ENCODE measurements around the gene MAGI3.

MAGI3 gene

DNA sequence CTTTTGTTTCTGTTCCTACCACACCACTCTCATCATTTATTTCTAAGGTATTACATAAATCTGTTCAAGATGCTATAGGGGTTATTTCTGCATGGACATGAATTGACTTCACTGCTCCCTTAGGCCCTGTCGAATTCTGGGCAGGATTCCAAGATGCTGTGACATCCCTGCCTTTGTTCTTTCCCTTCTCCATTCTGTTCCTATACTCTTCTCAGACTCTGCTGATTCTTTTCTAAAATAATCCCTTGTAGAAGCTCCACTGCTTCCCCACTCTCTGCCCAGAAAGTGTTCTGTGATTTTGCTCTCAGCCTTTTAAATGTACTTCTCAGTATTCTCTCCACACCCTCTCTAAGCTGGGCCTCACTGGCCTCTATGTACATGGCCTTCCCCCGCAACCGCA is 269.8 kb downstream of the MAGI3 start (continued):
- no peak for TF ChIP-seq SCRT2 (tag by site-specific recombination; IDR thresholded peaks at IDR 0.05)
- no peak for TF ChIP-seq ZNF777 (tag by site-specific recombination; IDR thresholded peaks at IDR 0.05; ENCODE audit: borderline replicate concordance)
- no peak for TF ChIP-seq CTCF (tag by site-specific recombination; IDR thresholded peaks at IDR 0.05)
- TF ChIP-seq ZNF132 (tag by site-specific recombination; IDR thresholded peaks at IDR 0.05; ENCODE audit: borderline replicate concordance), result no peak
- TF ChIP-seq IKZF3 (tag by site-specific recombination; IDR thresholded peaks at IDR 0.05), result no peak

DNA sequence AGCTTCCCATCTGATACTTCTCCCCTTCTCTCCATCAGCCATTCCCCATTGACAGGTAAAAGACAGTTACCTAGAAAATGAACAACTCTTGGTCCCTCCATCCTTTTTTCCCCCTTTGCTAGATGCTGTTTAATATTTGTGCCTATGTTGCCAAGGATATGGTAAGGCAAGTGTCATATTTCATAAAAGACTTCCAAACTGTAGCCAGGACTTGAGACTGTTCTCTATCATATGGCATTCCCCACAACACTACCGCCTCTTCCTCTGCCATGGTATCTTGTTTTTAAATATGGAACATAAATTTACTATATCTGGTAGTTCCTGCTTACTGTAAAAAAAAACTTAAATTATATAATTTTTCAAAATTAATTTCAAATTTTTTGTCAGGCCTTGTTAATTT is 271.8 kb downstream of the MAGI3 start:
- POLR2A ChIA-PET, result no interaction called here
- Histone ChIP-seq H3K27ac (ENCODE audit: extremely low read depth, low read depth, low read length) (no peak overlapping the region), H3K4me3 (ENCODE audit: low read depth, low read length) (no peak overlapping the region), H3K9me3 (ENCODE audit: control insufficient read depth, insufficient read depth, low read depth, low read length) (no peaks in the 10 kb centered on the region), H3K4me1 (ENCODE audit: control insufficient read depth, insufficient read depth, low read length) (no peaks in the 10 kb centered on the region), H3K36me3 (ENCODE audit: control insufficient read depth in 2 of 2, insufficient read depth in 1 of 2, low read length in 2 of 2) (peaks cover 0 to 3% of the 10 kb centered on the region in 2 experiments; a peak in 1 of 3 replicates)
- CTCF ChIA-PET, result no interaction called here
- TF ChIP-seq ZNF701 (tag by site-specific recombination; IDR thresholded peaks at IDR 0.05), result no peak
- TF ChIP-seq ZNF274 (IDR thresholded peaks at IDR 0.05; ENCODE audit: low read length), result no peak
- TF ChIP-seq ZNF274 (tag by site-specific recombination; IDR thresholded peaks at IDR 0.05; ENCODE audit: borderline replicate concordance), result no peak
- TF ChIP-seq ZNF629 (tag by site-specific recombination; IDR thresholded peaks at IDR 0.05), result no peak
- no peak for TF ChIP-seq ZNF366 (tag by site-specific recombination; conservative IDR thresholded peaks at IDR 0.05)
- TF ChIP-seq, protein P1, sequence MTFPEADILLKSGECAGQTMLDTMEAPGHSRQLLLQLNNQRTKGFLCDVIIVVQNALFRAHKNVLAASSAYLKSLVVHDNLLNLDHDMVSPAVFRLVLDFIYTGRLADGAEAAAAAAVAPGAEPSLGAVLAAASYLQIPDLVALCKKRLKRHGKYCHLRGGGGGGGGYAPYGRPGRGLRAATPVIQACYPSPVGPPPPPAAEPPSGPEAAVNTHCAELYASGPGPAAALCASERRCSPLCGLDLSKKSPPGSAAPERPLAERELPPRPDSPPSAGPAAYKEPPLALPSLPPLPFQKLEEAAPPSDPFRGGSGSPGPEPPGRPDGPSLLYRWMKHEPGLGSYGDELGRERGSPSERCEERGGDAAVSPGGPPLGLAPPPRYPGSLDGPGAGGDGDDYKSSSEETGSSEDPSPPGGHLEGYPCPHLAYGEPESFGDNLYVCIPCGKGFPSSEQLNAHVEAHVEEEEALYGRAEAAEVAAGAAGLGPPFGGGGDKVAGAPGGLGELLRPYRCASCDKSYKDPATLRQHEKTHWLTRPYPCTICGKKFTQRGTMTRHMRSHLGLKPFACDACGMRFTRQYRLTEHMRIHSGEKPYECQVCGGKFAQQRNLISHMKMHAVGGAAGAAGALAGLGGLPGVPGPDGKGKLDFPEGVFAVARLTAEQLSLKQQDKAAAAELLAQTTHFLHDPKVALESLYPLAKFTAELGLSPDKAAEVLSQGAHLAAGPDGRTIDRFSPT (tag by site-specific recombination; IDR thresholded peaks at IDR 0.05), result no peak
- no peak for TF ChIP-seq ZNF529 (tag by site-specific recombination; IDR thresholded peaks at IDR 0.05; ENCODE audit: insufficient replicate concordance)
- no peak for TF ChIP-seq ZNF16 (tag by site-specific recombination; IDR thresholded peaks at IDR 0.05; ENCODE audit: low read depth)
- no peak for TF ChIP-seq ZBTB26 (tag by site-specific recombination; optimal IDR thresholded peaks at IDR 0.05)
- TF ChIP-seq MEIS1 (CRISPR knock-in tag; IDR thresholded peaks at IDR 0.05; ENCODE audit: borderline replicate concordance), result no peak
- TF ChIP-seq, protein P2, sequence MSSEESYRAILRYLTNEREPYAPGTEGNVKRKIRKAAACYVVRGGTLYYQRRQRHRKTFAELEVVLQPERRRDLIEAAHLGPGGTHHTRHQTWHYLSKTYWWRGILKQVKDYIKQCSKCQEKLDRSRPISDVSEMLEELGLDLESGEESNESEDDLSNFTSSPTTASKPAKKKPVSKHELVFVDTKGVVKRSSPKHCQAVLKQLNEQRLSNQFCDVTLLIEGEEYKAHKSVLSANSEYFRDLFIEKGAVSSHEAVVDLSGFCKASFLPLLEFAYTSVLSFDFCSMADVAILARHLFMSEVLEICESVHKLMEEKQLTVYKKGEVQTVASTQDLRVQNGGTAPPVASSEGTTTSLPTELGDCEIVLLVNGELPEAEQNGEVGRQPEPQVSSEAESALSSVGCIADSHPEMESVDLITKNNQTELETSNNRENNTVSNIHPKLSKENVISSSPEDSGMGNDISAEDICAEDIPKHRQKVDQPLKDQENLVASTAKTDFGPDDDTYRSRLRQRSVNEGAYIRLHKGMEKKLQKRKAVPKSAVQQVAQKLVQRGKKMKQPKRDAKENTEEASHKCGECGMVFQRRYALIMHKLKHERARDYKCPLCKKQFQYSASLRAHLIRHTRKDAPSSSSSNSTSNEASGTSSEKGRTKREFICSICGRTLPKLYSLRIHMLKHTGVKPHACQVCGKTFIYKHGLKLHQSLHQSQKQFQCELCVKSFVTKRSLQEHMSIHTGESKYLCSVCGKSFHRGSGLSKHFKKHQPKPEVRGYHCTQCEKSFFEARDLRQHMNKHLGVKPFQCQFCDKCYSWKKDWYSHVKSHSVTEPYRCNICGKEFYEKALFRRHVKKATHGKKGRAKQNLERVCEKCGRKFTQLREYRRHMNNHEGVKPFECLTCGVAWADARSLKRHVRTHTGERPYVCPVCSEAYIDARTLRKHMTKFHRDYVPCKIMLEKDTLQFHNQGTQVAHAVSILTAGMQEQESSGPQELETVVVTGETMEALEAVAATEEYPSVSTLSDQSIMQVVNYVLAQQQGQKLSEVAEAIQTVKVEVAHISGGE (tag by site-specific recombination; conservative IDR thresholded peaks at IDR 0.05; ENCODE audit: low read depth), result no peak
- TF ChIP-seq ZNF571 (tag by site-specific recombination; IDR thresholded peaks at IDR 0.05), result no peak
- TF ChIP-seq ZNF510 (tag by site-specific recombination; IDR thresholded peaks at IDR 0.05; ENCODE audit: insufficient replicate concordance), result no peak
- no peak for TF ChIP-seq ZNF23 (tag by site-specific recombination; IDR thresholded peaks at IDR 0.05; ENCODE audit: borderline replicate concordance)
- TF ChIP-seq ZNF521 (tag by site-specific recombination; IDR thresholded peaks at IDR 0.05), result no peak
- TF ChIP-seq, protein P3, sequence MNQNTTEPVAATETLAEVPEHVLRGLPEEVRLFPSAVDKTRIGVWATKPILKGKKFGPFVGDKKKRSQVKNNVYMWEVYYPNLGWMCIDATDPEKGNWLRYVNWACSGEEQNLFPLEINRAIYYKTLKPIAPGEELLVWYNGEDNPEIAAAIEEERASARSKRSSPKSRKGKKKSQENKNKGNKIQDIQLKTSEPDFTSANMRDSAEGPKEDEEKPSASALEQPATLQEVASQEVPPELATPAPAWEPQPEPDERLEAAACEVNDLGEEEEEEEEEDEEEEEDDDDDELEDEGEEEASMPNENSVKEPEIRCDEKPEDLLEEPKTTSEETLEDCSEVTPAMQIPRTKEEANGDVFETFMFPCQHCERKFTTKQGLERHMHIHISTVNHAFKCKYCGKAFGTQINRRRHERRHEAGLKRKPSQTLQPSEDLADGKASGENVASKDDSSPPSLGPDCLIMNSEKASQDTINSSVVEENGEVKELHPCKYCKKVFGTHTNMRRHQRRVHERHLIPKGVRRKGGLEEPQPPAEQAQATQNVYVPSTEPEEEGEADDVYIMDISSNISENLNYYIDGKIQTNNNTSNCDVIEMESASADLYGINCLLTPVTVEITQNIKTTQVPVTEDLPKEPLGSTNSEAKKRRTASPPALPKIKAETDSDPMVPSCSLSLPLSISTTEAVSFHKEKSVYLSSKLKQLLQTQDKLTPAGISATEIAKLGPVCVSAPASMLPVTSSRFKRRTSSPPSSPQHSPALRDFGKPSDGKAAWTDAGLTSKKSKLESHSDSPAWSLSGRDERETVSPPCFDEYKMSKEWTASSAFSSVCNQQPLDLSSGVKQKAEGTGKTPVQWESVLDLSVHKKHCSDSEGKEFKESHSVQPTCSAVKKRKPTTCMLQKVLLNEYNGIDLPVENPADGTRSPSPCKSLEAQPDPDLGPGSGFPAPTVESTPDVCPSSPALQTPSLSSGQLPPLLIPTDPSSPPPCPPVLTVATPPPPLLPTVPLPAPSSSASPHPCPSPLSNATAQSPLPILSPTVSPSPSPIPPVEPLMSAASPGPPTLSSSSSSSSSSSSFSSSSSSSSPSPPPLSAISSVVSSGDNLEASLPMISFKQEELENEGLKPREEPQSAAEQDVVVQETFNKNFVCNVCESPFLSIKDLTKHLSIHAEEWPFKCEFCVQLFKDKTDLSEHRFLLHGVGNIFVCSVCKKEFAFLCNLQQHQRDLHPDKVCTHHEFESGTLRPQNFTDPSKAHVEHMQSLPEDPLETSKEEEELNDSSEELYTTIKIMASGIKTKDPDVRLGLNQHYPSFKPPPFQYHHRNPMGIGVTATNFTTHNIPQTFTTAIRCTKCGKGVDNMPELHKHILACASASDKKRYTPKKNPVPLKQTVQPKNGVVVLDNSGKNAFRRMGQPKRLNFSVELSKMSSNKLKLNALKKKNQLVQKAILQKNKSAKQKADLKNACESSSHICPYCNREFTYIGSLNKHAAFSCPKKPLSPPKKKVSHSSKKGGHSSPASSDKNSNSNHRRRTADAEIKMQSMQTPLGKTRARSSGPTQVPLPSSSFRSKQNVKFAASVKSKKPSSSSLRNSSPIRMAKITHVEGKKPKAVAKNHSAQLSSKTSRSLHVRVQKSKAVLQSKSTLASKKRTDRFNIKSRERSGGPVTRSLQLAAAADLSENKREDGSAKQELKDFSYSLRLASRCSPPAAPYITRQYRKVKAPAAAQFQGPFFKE (tag by site-specific recombination; IDR thresholded peaks at IDR 0.05; ENCODE audit: borderline replicate concordance), result no peak
- no peak for TF ChIP-seq REPIN1 (tag by site-specific recombination; IDR thresholded peaks at IDR 0.05; ENCODE audit: low read depth)
